Endometrial microvascular endothelial cells (primary cell): ENCODE data around the gene PTPRG. TPM values are rescaled to one million over a fixed set of nuclear protein-coding genes. Genes with fewer than 3 reads are reported as not detected.
"Not testable (repeated sequence)": the region's sequence is repeated elsewhere in the genome, so short reads cannot be mapped to it uniquely, and the experiment has no call there.

Source experiments
- in situ Hi-C: cut with HindIII; loops from 2 replicates; pipeline ENCODE4 v1.10.0; 2017; ENCODE audit warnings: low sequenced_read_pairs, low pct_unique_long_range_greater_than_20kb; ENCODE audit errors: inconsistent ontology term
- total RNA-seq: library from RNA; depleted of rRNA; stranded (reverse); fragments of >200 nt; gene quantifications from one replicate; pipeline ENCODE4 v1.2.3, GENCODE V29; 2015; ENCODE audit errors: inconsistent ontology term

Gene PTPRG
- total RNA-seq, 1 donor from 2014 or later, result 13.1 TPM

- in situ Hi-C loops, result no loop called here
Observed at GRCh38 chr3:61729038-61729634, 167.8 kb downstream of the PTPRG start.

GRCh38 chr3:61730056-61730455 is 168.7 kb downstream of the PTPRG start:
- in situ Hi-C loops, result no loop called here

- in situ Hi-C loops, result no loop called here
Observed at GRCh38 chr3:61730577-61731231, 169.3 kb downstream of the PTPRG start.

- in situ Hi-C loops, result no loop called here
Observed at GRCh38 chr3:61733000-61733399, 171.6 kb downstream of the PTPRG start.

- in situ Hi-C loops, result no loop called here
Observed at GRCh38 chr3:61733876-61734275, 172.5 kb downstream of the PTPRG start.

- in situ Hi-C loops, result no loop called here
Observed at GRCh38 chr3:61734749-61735686, 173.6 kb downstream of the PTPRG start.

GRCh38 chr3:61736506-61736905 is 175.1 kb downstream of the PTPRG start:
- in situ Hi-C loops, result no loop called here

- in situ Hi-C loops, result no loop called here
Observed at GRCh38 chr3:61739640-61740039, 178.3 kb downstream of the PTPRG start.

- in situ Hi-C loops, result no loop called here
Observed at GRCh38 chr3:61740494-61740893, 179.1 kb downstream of the PTPRG start.

GRCh38 chr3:61741551-61741950 is 180.2 kb downstream of the PTPRG start:
- in situ Hi-C loops, result no loop called here

GRCh38 chr3:61742006-61742405 is 180.6 kb downstream of the PTPRG start:
- in situ Hi-C loops, result no loop called here

GRCh38 chr3:61743067-61743466 is 181.7 kb downstream of the PTPRG start:
- in situ Hi-C loops, result no loop called here

- in situ Hi-C loops, result no loop called here
Observed at GRCh38 chr3:61743686-61744242, 182.4 kb downstream of the PTPRG start.

GRCh38 chr3:61748288-61748687 is 186.9 kb downstream of the PTPRG start:
- in situ Hi-C loops, result no loop called here

- in situ Hi-C loops, result no loop called here
Observed at GRCh38 chr3:61750766-61751165, 189.4 kb downstream of the PTPRG start.

GRCh38 chr3:61758839-61759238 is 197.5 kb downstream of the PTPRG start:
- in situ Hi-C loops, result no loop called here

GRCh38 chr3:61760783-61761182 is 199.4 kb downstream of the PTPRG start:
- in situ Hi-C loops, result not testable (repeated sequence)

GRCh38 chr3:61761694-61762430 is 200.5 kb downstream of the PTPRG start:
- in situ Hi-C loops, result no loop called here
